GM12878 (cell line): ENCODE measurements around the gene SLC5A6. TPM values are rescaled to one million over a fixed set of nuclear protein-coding genes. Genes with fewer than 3 reads are reported as not detected.

Source experiments
- ATAC-seq: fragments of 200-7000 bp; cut with Tn5 transposase; 3 replicates; pipeline ENCODE4 v1.9.1; 2020; ENCODE audit warnings: mild to moderate bottlenecking, moderate library complexity
- BruUV-seq: library from RNA; stranded (reverse); fragments of 400-500 nt; replicated peaks from 2 replicates; lab custom pipeline; 2021; lab: Mats Ljungman, UMichigan
- CTCF ChIA-PET: fragments of 300-600 bp; sonication (Branson Sonifier 250); formaldehyde crosslinking; extraction: SDS; loops from one replicate; lab custom pipeline; 2021; ENCODE audit warnings: inconsistent platforms; lab: Yijun Ruan, JAX
- POLR2A ChIA-PET: fragments of 350-600 bp; formaldehyde crosslinking; extraction: SDS; loops from one replicate; lab custom pipeline; 2021; ENCODE audit warnings: inconsistent platforms; lab: Charles Lee
- RAD21 ChIA-PET: fragments of 300-600 bp; sonication (Branson Sonifier 250); formaldehyde crosslinking; loops from one replicate; lab custom pipeline; 2023; ENCODE audit warnings: antibody characterized with exemption; ENCODE audit not compliant: unreplicated experiment; lab: Charles Lee
- SMC1A ChIA-PET: fragments of 300-600 bp; sonication (Branson Sonifier 250); formaldehyde crosslinking; loops from one replicate; lab custom pipeline; 2023; ENCODE audit not compliant: unreplicated experiment, uncharacterized antibody; lab: Charles Lee
- DNase-seq: peaks from one replicate; pipeline ENCODE4 v3.0.0-alpha.2; 2011; ENCODE audit warnings: low read depth, low spot score
- FAIRE-seq: peaks from 3 replicates; lab custom pipeline; 2011; peaks lifted over from hg19 to GRCh38; lab: Jason Lieb, UNC
- H2AFZ ChIP-seq: 2 replicates; pipeline ENCODE4 v1.6.0; 2011; ENCODE audit warnings: low read depth, low read length, control low read depth; ENCODE audit not compliant: control insufficient read depth
- H3K27ac ChIP-seq: 2 replicates; pipeline ENCODE4 v1.5.1; 2011; ENCODE audit warnings: control low read depth; ENCODE audit not compliant: control insufficient read depth, insufficient read depth
- H3K27me3 ChIP-seq, 2 experiments: replicated peaks in 1 of 2; 2 replicates each; pipeline versions ENCODE4 v1.6.0 to v1.6.1; 2011; ENCODE audit warnings: low read length in 1 of 2; ENCODE audit not compliant: control insufficient read depth in 2 of 2, insufficient read depth in 2 of 2
- H3K36me3 ChIP-seq, 2 experiments: 2 replicates each; pipeline ENCODE4 v1.5.1; 2011; ENCODE audit warnings: low read length in 1 of 2; ENCODE audit not compliant: control insufficient read depth in 2 of 2, insufficient read depth in 2 of 2
- H3K4me1 ChIP-seq: 2 replicates; pipeline ENCODE4 v1.6.1; 2011; ENCODE audit warnings: mild to moderate bottlenecking, low read length, moderate library complexity, mixed read lengths; ENCODE audit not compliant: control insufficient read depth, insufficient read depth
- H3K4me2 ChIP-seq: 2 replicates; pipeline ENCODE4 v1.6.0; 2011; ENCODE audit warnings: control low read depth; ENCODE audit not compliant: control insufficient read depth, insufficient read depth
- H3K4me3 ChIP-seq: fragments of 200-600 bp; sonication (generic); 2 replicates; pipeline ENCODE4 v1.5.1; 2016
- H3K79me2 ChIP-seq: 2 replicates; pipeline ENCODE4 v1.6.0; 2011; ENCODE audit warnings: low read length; ENCODE audit not compliant: control insufficient read depth, insufficient read depth
- H3K9ac ChIP-seq: 2 replicates; pipeline ENCODE4 v1.8.0; 2011; ENCODE audit warnings: low read length, control low read depth, mixed read lengths; ENCODE audit not compliant: control insufficient read depth, insufficient read depth
- H3K9me3 ChIP-seq: replicated peaks from 3 replicates; pipeline ENCODE4 v1.5.1; 2011; ENCODE audit warnings: mild to moderate bottlenecking, low read length; ENCODE audit not compliant: control insufficient read depth, insufficient read depth
- H4K20me1 ChIP-seq: 2 replicates; pipeline ENCODE4 v1.6.0; 2011; ENCODE audit not compliant: control insufficient read depth, insufficient read depth
- CBFB ChIP-seq: IDR thresholded peaks from 2 replicates; pipeline ENCODE4 v1.6.1; 2016; ENCODE audit warnings: antibody characterized with exemption, low read depth
- EP300 ChIP-seq, 2 experiments: fragments of 150-350 bp in 1 of 2; IDR thresholded peaks; 2 replicates each; pipeline ENCODE4 v1.6.1; 2011 to 2012; ENCODE audit warnings: low read depth in 2 of 2, low read length in 2 of 2, borderline replicate concordance in 1 of 2, improper control_type of control experiment in 1 of 2, inconsistent platforms in 1 of 2; ENCODE audit not compliant: control insufficient read depth in 1 of 2
- LARP7 ChIP-seq: fragments of 450-650 bp; IDR thresholded peaks from 2 replicates; pipeline ENCODE4 v1.6.1; 2017; ENCODE audit warnings: mild to moderate bottlenecking
- NRF1 ChIP-seq: conservative IDR thresholded peaks from 2 replicates; pipeline ENCODE4 v1.6.1; 2011; ENCODE audit warnings: mild to moderate bottlenecking, low read depth, low read length, improper control_type of control experiment
- PKNOX1 ChIP-seq: fragments of 450-650 bp; IDR thresholded peaks from 2 replicates; pipeline ENCODE4 v1.6.1; 2016; ENCODE audit warnings: mild to moderate bottlenecking
- PML ChIP-seq: IDR thresholded peaks from 2 replicates; pipeline ENCODE4 v1.6.1; 2012; ENCODE audit warnings: low read length, inconsistent platforms
- POLR2A ChIP-seq: IDR thresholded peaks from 2 replicates; pipeline ENCODE4 v1.6.1; 2011; ENCODE audit warnings: low read depth, mild to moderate bottlenecking, low read length
- PRDM15 ChIP-seq: fragments of 450-650 bp; formaldehyde crosslinking; IDR thresholded peaks from 2 replicates; pipeline ENCODE4 v1.4.0; 2020; ENCODE audit warnings: mild to moderate bottlenecking, moderate library complexity
- RAD51 ChIP-seq: fragments of 450-650 bp; IDR thresholded peaks from 2 replicates; pipeline ENCODE4 v1.6.1; 2016; ENCODE audit warnings: moderate library complexity, mild to moderate bottlenecking, inconsistent platforms
- RUNX3 ChIP-seq: IDR thresholded peaks from 2 replicates; pipeline ENCODE4 v1.6.1; 2012; ENCODE audit warnings: low read length, inconsistent platforms
- SMAD5 ChIP-seq: IDR thresholded peaks from 2 replicates; pipeline ENCODE4 v1.6.1; 2016; ENCODE audit warnings: antibody characterized with exemption, low read depth
- SRF ChIP-seq, 2 experiments: IDR thresholded peaks; 2 replicates each; pipeline ENCODE4 v1.6.1; 2011; ENCODE audit warnings: low read depth in 2 of 2, low read length in 2 of 2, mild to moderate bottlenecking in 1 of 2, moderate library complexity in 1 of 2
- YY1 ChIP-seq: IDR thresholded peaks from 2 replicates; pipeline ENCODE4 v1.6.1; 2011; ENCODE audit warnings: low read depth, mild to moderate bottlenecking, low read length
- ZBTB40 ChIP-seq: fragments of 450-650 bp; IDR thresholded peaks from 2 replicates; pipeline ENCODE4 v1.6.1; 2016; ENCODE audit warnings: mild to moderate bottlenecking, moderate library complexity, borderline replicate concordance
- WGBS: methylation state at CpG from one replicate; pipeline ENCODE4 v1.1.6; 2016; ENCODE audit warnings: low lambda C conversion rate; ENCODE audit not compliant: insufficient replicate concordance, insufficient coverage; ENCODE audit errors: missing lambda C conversion rate; 5-methylcytosine and 5-hydroxymethylcytosine counted together
- in situ Hi-C: fragments of 300-500 bp; cut with MboI; formaldehyde crosslinking; loops from 9 replicates; pipeline ENCODE4 v1.14.3; 2018; ENCODE audit warnings: mixed read lengths
- intact Hi-C: fragments of 100-400 bp; cut with micrococcal nuclease; formaldehyde crosslinking; loops from one replicate; pipeline ENCODE4 v1.14.2; 2022; ENCODE audit not compliant: unreplicated experiment
- polyA plus RNA-seq, 11 experiments: library from polyadenylated mRNA; depleted of rRNA in 4 of 11; unstranded in 6 of 11; stranded (reverse) in 5 of 11; fragments of >200 nt; fragmentation: Nextera tagmentation in 4 of 11; fragmentation: Illumina TruSeq in 1 of 11; extraction: Ambion mirVana in 4 of 11; extraction: Trizol in 1 of 11; gene quantifications; 1 replicate in 1 of 11; 2 replicates in 10 of 11; pipeline versions ENCODE4 v1.2.1 to v1.2.3, GENCODE V29; 2011 to 2016; ENCODE audit warnings: inconsistent platforms in 2 of 11, missing spikeins in 2 of 11, low read depth in 1 of 11
- total RNA-seq, 4 experiments: library from RNA; depleted of rRNA in 3 of 4; stranded (reverse); fragments of >200 nt in 3 of 4; fragmentation: Illumina TruSeq in 1 of 4; extraction: Trizol in 1 of 4; gene quantifications; 2 replicates each; pipeline versions ENCODE4 v1.2.1 to v1.2.3, GENCODE V29; 2013 to 2021

SLC5A6 gene
- total and polyA plus RNA-seq, 10 of the 15 experiments (the other 5 are each of a cell fraction or from before 2014, with no cell fraction given), result 13.1 to 101 (median 55.3) TPM

GRCh38 chr2:27212626-27213471 lies 781 bp upstream of the SLC5A6 start:
- ChIA-PET CTCF (interaction anchor here (0.6 to 1.2 kb wide), 4 partner anchors 19 to 159 kb away, joined by 3 read pairs; partner anchors contain the start of gene MPV17), SMC1A (interaction anchor here (0.6 kb wide), 1 partner anchor 1273 kb away, joined by 3 read pairs; no protein-coding TSS in a partner anchor), POLR2A (interaction anchor here (0.5 to 1.0 kb wide), 3 partner anchors 47 to 1440 kb away, joined by 3 to 4 read pairs (median 3); partner anchors contain the start of gene PREB), RAD21 (interaction anchor here (1.4 kb wide), 1 partner anchor 162 kb away, joined by 4 read pairs; no protein-coding TSS in a partner anchor)
- TSS peak; percentile 67 for BruUV-seq
- intact Hi-C loops, result loop anchor here (10.0 kb wide), 1 partner anchor 142 kb away; the partner anchor contains the start of gene GTF3C2
- Histone ChIP-seq H3K4me1 (peaks cover 10% of the 10 kb centered on the region; the same call in 1 of the 2 replicates), H3K27ac (peak overlapping the region; percentile 94), H3K9me3 (no peaks in the 10 kb centered on the region), H3K36me3 (peaks cover 0 to under 1% of the 10 kb centered on the region in 2 experiments; a peak in 3 of 4 replicates), H3K4me2 (peak overlapping the region; percentile 84), H3K4me3 (peak overlapping the region; percentile 70), H4K20me1 (no peaks in the 10 kb centered on the region), H3K9ac (peak overlapping the region; percentile 96), H2AFZ (peak overlapping the region; percentile 93), H3K27me3 (no peaks in the 10 kb centered on the region), H3K79me2 (peaks cover 51% of the 10 kb centered on the region)
- 3% methylated on average over 34 of the region's 34 CpGs for WGBS
- peak; percentile 42 for ATAC-seq
- FAIRE-seq, result no peak
- DNase-seq, result no peak
- in situ Hi-C loops, result no loop called here
- TF ChIP-seq PML (no peak), SRF (IDR thresholded peaks at IDR 0.05; ENCODE audit: low read depth in 2 of 2, low read length in 2 of 2) (no peak), NRF1 (no peak), ZBTB40 (no peak), RAD51 (no peak), EP300 (IDR thresholded peaks at IDR 0.05; ENCODE audit: borderline replicate concordance in 1 of 2, control insufficient read depth in 1 of 2, low read depth in 2 of 2, low read length in 2 of 2) (0 out of 4 replicates have a peak, but pooled peaks of 1 of the 2 experiments have one; percentile 14), POLR2A (no peak), LARP7 (peak; percentile 4; the same call in 1 of the 2 replicates), YY1 (peak; percentile 82), SMAD5 (no peak; the same call in 1 of the 2 replicates), PRDM15 (CRISPR knock-in tag) (no peak), CBFB (no peak), RUNX3 (peak; percentile 28; the same call in 1 of the 2 replicates), PKNOX1 (peak; percentile 61; the same call in 1 of the 2 replicates)
